Measurements from ENCODE around the gene REEP5. TPM values are rescaled to one million over a fixed set of nuclear protein-coding genes. Genes with fewer than 3 reads are reported as not detected.

The REEP5 gene
- total RNA-seq, 1 experiment from 2014 or later = 46.2 TPM

DNA sequence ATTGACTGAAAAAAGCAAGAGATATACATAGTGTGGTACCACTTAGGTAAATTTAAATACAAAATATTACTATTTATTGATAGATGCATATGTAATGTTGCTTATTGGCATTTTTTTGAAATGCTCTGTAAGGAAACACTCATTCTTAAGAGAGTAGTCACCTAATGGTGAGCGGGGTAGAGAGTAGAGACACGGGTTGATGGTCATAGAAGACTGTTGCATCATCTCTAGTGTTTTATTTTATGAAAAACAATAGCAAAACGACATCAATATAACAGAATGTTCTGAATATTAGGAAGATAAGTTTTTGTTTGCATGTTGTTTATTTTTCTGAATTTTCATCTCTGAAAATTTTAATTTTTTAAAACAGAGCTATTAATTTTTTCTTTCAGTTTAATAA is 56.9 kb downstream of the REEP5 start:
- Histone ChIP-seq H2BK20ac (ENCODE audit: low read depth, low read length, poor library complexity, severe bottlenecking) (no peak overlapping the region), H4K5ac (ENCODE audit: insufficient read length, low read depth, low read length) (no peak overlapping the region), H3K9ac (ENCODE audit: extremely low read depth, insufficient read length, low read length) (no peak overlapping the region), H3K4me2 (ENCODE audit: insufficient read depth, insufficient read length, low read length) (no peak overlapping the region), H4K8ac (replicated peaks; ENCODE audit: insufficient read length, low read depth, low read length) (no peak overlapping the region), H2BK15ac (ENCODE audit: low read depth, low read length) (no peak overlapping the region), H4K20me1 (ENCODE audit: control insufficient read depth, insufficient read depth, insufficient read length) (no peaks in the 10 kb centered on the region), H2BK120ac (ENCODE audit: low read depth, low read length, poor library complexity, severe bottlenecking) (no peak overlapping the region), H3K27me3 (ENCODE audit: insufficient read depth, low read length) (no peaks in the 10 kb centered on the region), H3K4ac (ENCODE audit: low read depth, low read length) (no peak overlapping the region), H2AK5ac (ENCODE audit: insufficient read length, low read length) (no peak overlapping the region), H3K56ac (ENCODE audit: insufficient read length, low read depth, low read length) (no peak overlapping the region), H3K18ac (ENCODE audit: insufficient read length, low read depth, low read length) (no peak overlapping the region), H3K27ac (ENCODE audit: insufficient read length, low read depth, low read length) (no peak overlapping the region), H2BK5ac (ENCODE audit: insufficient read length, low read length) (no peak overlapping the region), H3T11ph (ENCODE audit: low read length) (no peak overlapping the region), H2BK12ac (ENCODE audit: insufficient read length, low read depth, low read length) (no peak overlapping the region), H3K23me2 (ENCODE audit: insufficient read length, low read depth, low read length, poor library complexity, severe bottlenecking) (peaks cover 4% of the 10 kb centered on the region), H3K14ac (ENCODE audit: insufficient read depth, low read length) (no peak overlapping the region), H3K9me3 (ENCODE audit: control insufficient read depth, low read depth, low read length) (no peaks in the 10 kb centered on the region), H3K79me1 (ENCODE audit: insufficient read depth, low read depth, low read length, poor library complexity, severe bottlenecking) (peaks cover 3% of the 10 kb centered on the region), H4K91ac (ENCODE audit: insufficient read length, low read depth, low read length) (no peak overlapping the region), H3K4me1 (ENCODE audit: insufficient read depth, low read length) (no peaks in the 10 kb centered on the region), H3K23ac (ENCODE audit: insufficient read length, low read depth, low read length) (no peak overlapping the region), H3K79me2 (ENCODE audit: insufficient read depth, low read length) (peaks cover 17% of the 10 kb centered on the region; the same call in 1 of the 2 replicates), H2AFZ (ENCODE audit: low read length) (no peak overlapping the region)
- Mint-ChIP-seq H3K4me3 (no peak overlapping the region), H3K27ac (no peak overlapping the region), H3K27me3 (ENCODE audit: low read depth) (peaks cover 5% of the 10 kb centered on the region), H3K4me1 (peaks cover 13 to 19% of the 10 kb centered on the region in 2 experiments), H3K9me3 (peaks cover 0 to 4% of the 10 kb centered on the region in 2 experiments; a peak in 2 of 5 replicates), H3K36me3 (ENCODE audit: insufficient read depth in 1 of 3, low read depth in 3 of 3) (peaks cover 47 to 80% (median 59%) of the 10 kb centered on the region in 3 experiments)
- TF ChIP-seq, protein P1, sequence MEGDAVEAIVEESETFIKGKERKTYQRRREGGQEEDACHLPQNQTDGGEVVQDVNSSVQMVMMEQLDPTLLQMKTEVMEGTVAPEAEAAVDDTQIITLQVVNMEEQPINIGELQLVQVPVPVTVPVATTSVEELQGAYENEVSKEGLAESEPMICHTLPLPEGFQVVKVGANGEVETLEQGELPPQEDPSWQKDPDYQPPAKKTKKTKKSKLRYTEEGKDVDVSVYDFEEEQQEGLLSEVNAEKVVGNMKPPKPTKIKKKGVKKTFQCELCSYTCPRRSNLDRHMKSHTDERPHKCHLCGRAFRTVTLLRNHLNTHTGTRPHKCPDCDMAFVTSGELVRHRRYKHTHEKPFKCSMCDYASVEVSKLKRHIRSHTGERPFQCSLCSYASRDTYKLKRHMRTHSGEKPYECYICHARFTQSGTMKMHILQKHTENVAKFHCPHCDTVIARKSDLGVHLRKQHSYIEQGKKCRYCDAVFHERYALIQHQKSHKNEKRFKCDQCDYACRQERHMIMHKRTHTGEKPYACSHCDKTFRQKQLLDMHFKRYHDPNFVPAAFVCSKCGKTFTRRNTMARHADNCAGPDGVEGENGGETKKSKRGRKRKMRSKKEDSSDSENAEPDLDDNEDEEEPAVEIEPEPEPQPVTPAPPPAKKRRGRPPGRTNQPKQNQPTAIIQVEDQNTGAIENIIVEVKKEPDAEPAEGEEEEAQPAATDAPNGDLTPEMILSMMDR (conservative IDR thresholded peaks at IDR 0.05) = no peak
- no peak for DNase-seq
- WGBS (ENCODE audit: extremely low coverage, insufficient read length, low lambda C conversion rate) = no CpG with 5 or more reads among the region's 3 CpGs
